Transverse colon (tissue), 4 donors: ENCODE results near the gene CD8A.

Experiments
- CTCF ChIP-seq, 5 experiments: fragments of 200-600 bp in 3 of 5; fragments of 450-650 bp in 2 of 5; sonication (generic) in 3 of 5; IDR thresholded peaks; 1 replicate in 2 of 5; 2 replicates in 3 of 5; pipeline ENCODE4 v1.5.1; 2016 to 2017; ENCODE audit warnings: antibody characterized with exemption in 5 of 5, inconsistent platforms in 3 of 5, mild to moderate bottlenecking in 2 of 5, moderate library complexity in 1 of 5
- POLR2A ChIP-seq: fragments of 450-650 bp; IDR thresholded peaks from one replicate; pipeline ENCODE4 v1.6.1; 2016; ENCODE audit warnings: antibody characterized with exemption, mild to moderate bottlenecking, moderate library complexity
- POLR2AphosphoS5 ChIP-seq, 3 donors: sonication (generic); formaldehyde crosslinking; IDR thresholded peaks; one replicate each; pipeline ENCODE4 v1.6.1; 2016; ENCODE audit warnings: antibody characterized with exemption in 3 of 3

- TF ChIP-seq POLR2A (no peak), CTCF (IDR thresholded peaks at IDR 0.05) (no peak), POLR2AphosphoS5 (IDR thresholded peaks at IDR 0.05) (no peak)
These were observed 22.3 kb downstream of the CD8A start for GRCh38 chr2:86768189-86768949.
